ENCODE data around the gene CEACAM7.

DNA sequence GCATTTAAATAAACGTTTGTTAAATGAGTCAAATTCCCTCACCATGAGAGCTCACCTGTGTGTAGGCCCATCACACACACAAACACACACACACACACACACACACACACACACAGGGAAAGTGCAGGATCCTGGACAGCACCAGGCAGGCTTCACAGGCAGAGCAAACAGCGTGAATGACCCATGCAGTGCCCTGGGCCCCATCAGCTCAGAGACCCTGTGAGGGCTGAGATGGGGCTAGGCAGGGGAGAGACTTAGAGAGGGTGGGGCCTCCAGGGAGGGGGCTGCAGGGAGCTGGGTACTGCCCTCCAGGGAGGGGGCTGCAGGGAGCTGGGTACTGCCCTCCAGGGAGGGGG, 11.9 kb upstream of the CEACAM7 start:
- TF ChIP-seq, protein P1, sequence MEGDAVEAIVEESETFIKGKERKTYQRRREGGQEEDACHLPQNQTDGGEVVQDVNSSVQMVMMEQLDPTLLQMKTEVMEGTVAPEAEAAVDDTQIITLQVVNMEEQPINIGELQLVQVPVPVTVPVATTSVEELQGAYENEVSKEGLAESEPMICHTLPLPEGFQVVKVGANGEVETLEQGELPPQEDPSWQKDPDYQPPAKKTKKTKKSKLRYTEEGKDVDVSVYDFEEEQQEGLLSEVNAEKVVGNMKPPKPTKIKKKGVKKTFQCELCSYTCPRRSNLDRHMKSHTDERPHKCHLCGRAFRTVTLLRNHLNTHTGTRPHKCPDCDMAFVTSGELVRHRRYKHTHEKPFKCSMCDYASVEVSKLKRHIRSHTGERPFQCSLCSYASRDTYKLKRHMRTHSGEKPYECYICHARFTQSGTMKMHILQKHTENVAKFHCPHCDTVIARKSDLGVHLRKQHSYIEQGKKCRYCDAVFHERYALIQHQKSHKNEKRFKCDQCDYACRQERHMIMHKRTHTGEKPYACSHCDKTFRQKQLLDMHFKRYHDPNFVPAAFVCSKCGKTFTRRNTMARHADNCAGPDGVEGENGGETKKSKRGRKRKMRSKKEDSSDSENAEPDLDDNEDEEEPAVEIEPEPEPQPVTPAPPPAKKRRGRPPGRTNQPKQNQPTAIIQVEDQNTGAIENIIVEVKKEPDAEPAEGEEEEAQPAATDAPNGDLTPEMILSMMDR (IDR thresholded peaks at IDR 0.05), result no peak
- TF ChIP-seq POLR2A (IDR thresholded peaks at IDR 0.05), result no peak
